ENCODE results near the gene MAP4K2. TPM values are rescaled to one million over a fixed set of nuclear protein-coding genes. Genes with fewer than 3 reads are reported as not detected.

MAP4K2 gene
- total and polyA plus RNA-seq, 8 donors, result 2.3 to 66.9 (median 13.4) TPM

DNA sequence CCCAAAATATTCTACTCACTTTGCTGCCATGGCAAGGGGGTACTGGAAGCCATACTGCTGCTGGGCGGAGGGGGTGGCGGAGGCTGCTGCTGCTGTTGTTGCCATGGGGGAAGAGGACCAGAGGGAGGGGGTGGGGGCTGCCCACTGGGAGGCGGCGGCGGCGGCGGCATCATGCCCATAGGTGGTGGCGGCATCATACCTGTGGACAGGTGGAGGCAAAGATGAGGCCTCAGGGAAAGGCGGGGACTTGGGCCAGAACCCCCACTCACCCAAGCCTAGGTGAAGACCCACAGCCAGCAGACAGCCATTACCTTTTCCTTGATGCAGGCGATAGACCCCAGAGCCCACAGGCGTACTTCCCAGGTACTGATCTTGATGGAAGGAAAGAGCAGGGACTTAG is 36.1 kb downstream of the MAP4K2 start:
- no peak overlapping the region for H3K4me3 ChIP-seq
- intact Hi-C loops (cut with DNase I; ENCODE audit: low total_unique reads), result no loop called here
- no peaks in the 10 kb centered on the region for H3K9me3 ChIP-seq
- H3K27me3 ChIP-seq, result no peaks in the 10 kb centered on the region
- DNase-seq, result no peak
- H3K27ac ChIP-seq, result peak overlapping the region in 4 of 5 donors; percentile 22 to 71 (median 64)
- peaks cover 29 to 80% (median 50%) of the 10 kb centered on the region in 4 donors for H3K4me1 ChIP-seq
- TF ChIP-seq, protein P1, sequence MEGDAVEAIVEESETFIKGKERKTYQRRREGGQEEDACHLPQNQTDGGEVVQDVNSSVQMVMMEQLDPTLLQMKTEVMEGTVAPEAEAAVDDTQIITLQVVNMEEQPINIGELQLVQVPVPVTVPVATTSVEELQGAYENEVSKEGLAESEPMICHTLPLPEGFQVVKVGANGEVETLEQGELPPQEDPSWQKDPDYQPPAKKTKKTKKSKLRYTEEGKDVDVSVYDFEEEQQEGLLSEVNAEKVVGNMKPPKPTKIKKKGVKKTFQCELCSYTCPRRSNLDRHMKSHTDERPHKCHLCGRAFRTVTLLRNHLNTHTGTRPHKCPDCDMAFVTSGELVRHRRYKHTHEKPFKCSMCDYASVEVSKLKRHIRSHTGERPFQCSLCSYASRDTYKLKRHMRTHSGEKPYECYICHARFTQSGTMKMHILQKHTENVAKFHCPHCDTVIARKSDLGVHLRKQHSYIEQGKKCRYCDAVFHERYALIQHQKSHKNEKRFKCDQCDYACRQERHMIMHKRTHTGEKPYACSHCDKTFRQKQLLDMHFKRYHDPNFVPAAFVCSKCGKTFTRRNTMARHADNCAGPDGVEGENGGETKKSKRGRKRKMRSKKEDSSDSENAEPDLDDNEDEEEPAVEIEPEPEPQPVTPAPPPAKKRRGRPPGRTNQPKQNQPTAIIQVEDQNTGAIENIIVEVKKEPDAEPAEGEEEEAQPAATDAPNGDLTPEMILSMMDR (IDR thresholded peaks at IDR 0.05), result no peak
- TF ChIP-seq EP300 (IDR thresholded peaks at IDR 0.05) (no peak), POLR2AphosphoS5 (IDR thresholded peaks at IDR 0.05) (no peak), POLR2A (IDR thresholded peaks at IDR 0.05) (no peak)
- 96 to 98% (median 97%) methylated on average over 11 of the region's 11 CpGs for WGBS, 5 donors
- H3K36me3 ChIP-seq, result peaks cover 98 to 100% (median 99%) of the 10 kb centered on the region in 4 donors

DNA sequence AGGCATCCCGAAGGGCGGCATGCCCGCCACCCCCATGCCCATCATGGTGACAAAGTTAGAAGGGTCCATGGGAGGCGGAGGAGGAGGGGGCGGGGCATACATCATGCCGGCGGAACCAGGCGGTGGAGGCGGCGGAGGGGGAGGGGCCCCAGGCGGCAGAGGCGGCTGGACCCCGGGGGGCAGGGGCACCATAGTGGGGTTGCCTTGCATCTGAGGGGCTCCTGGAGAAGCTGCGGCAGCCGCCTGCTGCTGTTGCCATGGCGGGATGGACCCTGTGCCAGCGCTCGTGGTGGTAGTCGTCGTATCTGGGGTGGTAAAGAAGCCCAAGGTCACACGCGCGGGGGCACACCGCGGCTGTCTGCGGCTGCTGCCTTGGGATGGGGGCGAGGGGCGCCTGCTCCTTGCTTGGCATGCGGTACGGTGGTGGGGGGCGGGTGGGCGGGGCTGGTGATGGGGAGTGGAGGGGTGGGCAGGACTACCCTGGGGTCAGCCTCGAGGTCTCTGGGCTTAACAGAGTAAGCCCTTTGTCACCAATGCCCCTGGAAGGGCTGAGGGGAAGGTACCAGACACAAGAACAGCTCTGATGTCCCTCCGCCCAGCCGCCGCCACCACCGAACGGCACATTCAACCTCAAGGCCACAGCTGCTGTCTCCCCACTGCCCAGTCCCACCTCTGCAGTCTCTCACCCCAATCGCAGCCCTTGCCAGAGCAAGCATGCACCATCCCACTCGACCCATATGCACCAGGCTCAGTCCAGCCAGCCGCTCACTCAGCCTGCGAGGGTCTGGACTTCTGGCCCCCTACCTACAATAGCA is 37.0 kb downstream of the MAP4K2 start:
- DNase-seq, result no peak
- no peak for TF ChIP-seq POLR2AphosphoS5 (IDR thresholded peaks at IDR 0.05)
- no peak for TF ChIP-seq EP300 (IDR thresholded peaks at IDR 0.05)
- TF ChIP-seq, protein P1 (IDR thresholded peaks at IDR 0.05), result no peak
- no peak for TF ChIP-seq POLR2A (IDR thresholded peaks at IDR 0.05)
- Histone ChIP-seq H3K4me1 (peaks cover 26 to 80% (median 49%) of the 10 kb centered on the region in 4 donors), H3K36me3 (peaks cover 89 to 94% (median 91%) of the 10 kb centered on the region in 4 donors), H3K27me3 (no peaks in the 10 kb centered on the region), H3K4me3 (no peak overlapping the region), H3K9me3 (no peaks in the 10 kb centered on the region), H3K27ac (no peak overlapping the region)
- 85 to 93% (median 87%) methylated on average over 32 to 42 of the region's 42 CpGs for WGBS, 5 donors
- intact Hi-C loops (cut with DNase I; ENCODE audit: low total_unique reads), result no loop called here

DNA sequence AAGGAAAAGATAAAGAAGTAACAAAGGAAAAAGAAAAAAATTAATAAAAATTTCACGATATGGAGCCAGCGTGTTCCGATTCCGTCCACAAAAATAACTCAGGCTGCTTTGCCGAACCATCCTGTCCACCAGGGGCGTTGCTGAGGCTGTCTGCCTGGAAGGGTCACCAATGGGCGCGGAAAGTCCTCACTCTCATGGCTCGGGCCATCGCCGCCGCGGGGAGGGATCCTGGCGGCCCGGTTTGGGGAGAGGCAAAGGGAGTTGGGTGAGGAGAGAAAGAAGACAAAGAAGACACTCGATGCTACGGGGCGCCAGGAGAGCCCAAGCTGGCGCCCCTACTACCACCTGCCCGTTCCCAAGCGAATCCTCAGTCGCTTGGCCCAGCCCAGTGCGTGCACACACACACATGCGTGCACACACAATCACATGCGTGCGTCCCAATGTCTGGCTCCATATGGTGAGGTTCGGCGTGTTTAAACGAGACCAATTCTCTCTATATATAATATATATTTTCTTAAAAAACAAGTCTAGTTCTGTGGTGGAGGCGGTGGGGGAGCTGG is 37.6 kb downstream of the MAP4K2 start:
- intact Hi-C loops (cut with DNase I; ENCODE audit: low total_unique reads), result no loop called here
- no peak for TF ChIP-seq POLR2A (IDR thresholded peaks at IDR 0.05)
- TF ChIP-seq EP300 (IDR thresholded peaks at IDR 0.05), result no peak
- TF ChIP-seq, protein P1 (IDR thresholded peaks at IDR 0.05), result no peak
- no peak for TF ChIP-seq POLR2AphosphoS5 (IDR thresholded peaks at IDR 0.05)
- no peak for DNase-seq
- WGBS, 5 donors, result 85 to 89% (median 87%) methylated on average over 30 of the region's 30 CpGs
- no peaks in the 10 kb centered on the region for H3K27me3 ChIP-seq
- peaks cover 32 to 82% (median 53%) of the 10 kb centered on the region in 4 donors for H3K4me1 ChIP-seq
- peak overlapping the region in 3 of 5 donors; percentile 67 to 77 (median 75) for H3K27ac ChIP-seq
- peaks cover 82 to 87% (median 84%) of the 10 kb centered on the region in 4 donors for H3K36me3 ChIP-seq
- H3K9me3 ChIP-seq, result no peaks in the 10 kb centered on the region
- no peak overlapping the region for H3K4me3 ChIP-seq

DNA sequence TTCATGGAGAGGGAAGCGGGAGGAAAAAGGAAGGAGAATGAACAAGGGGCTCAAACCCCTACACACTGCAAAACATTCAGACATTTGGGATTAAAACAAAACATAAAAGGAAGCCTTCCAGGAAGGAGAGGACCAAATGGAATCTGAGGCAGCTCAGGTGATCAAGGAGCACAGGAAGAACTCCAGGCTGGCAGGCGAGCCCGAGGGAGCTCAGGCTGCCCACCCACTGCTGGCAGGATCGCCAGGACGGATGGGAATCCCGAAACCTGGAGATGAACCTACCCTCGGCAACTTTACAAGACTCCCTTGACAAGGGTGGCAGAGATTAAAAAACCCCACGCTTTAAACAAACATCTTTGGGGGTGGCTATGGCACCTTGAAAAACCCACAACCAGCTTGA is 38.3 kb downstream of the MAP4K2 start:
- TF ChIP-seq POLR2AphosphoS5 (IDR thresholded peaks at IDR 0.05) (peak in 1 of 3 donors; percentile 6), POLR2A (IDR thresholded peaks at IDR 0.05) (no peak), EP300 (IDR thresholded peaks at IDR 0.05) (no peak)
- TF ChIP-seq, protein P1 (IDR thresholded peaks at IDR 0.05), result no peak
- no peak overlapping the region for H3K4me3 ChIP-seq
- DNase-seq, result no peak
- peaks cover 76 to 81% (median 78%) of the 10 kb centered on the region in 4 donors for H3K36me3 ChIP-seq
- peaks cover 36 to 88% (median 58%) of the 10 kb centered on the region in 4 donors for H3K4me1 ChIP-seq
- peak overlapping the region in 4 of 5 donors; percentile 49 to 77 (median 71) for H3K27ac ChIP-seq
- no peaks in the 10 kb centered on the region for H3K27me3 ChIP-seq
- intact Hi-C loops (cut with DNase I; ENCODE audit: low total_unique reads), result no loop called here
- no peaks in the 10 kb centered on the region for H3K9me3 ChIP-seq
- WGBS, 5 donors, result 78 to 87% (median 82%) methylated on average over 8 of the region's 8 CpGs

Measured in stomach (tissue), 9 donors.